HG03039 (cell line): ENCODE data around the gene SCG2.

ENCODE experiments used
- ATAC-seq: cut with Tn5 transposase; IDR thresholded peaks from one replicate; pipeline ENCODE4 v1.9.1; 2021; ENCODE audit warnings: mild to moderate bottlenecking, moderate library complexity; ENCODE audit not compliant: unreplicated experiment

The SCG2 gene

GRCh38 chr2:223582001-223582400 lies 20.2 kb downstream of the SCG2 start:
- no peak for ATAC-seq

GRCh38 chr2:223580951-223581350 lies 21.2 kb downstream of the SCG2 start:
- ATAC-seq = no peak

GRCh38 chr2:223578846-223579245 lies 23.3 kb downstream of the SCG2 start:
- ATAC-seq = no peak

- no peak for ATAC-seq
Observed at GRCh38 chr2:223576873-223577272, 25.3 kb downstream of the SCG2 start.

GRCh38 chr2:223570784-223571183 lies 31.4 kb downstream of the SCG2 start:
- ATAC-seq = no peak

- ATAC-seq = no peak
Observed at GRCh38 chr2:223566396-223566795, 35.8 kb downstream of the SCG2 start.

GRCh38 chr2:223563462-223563861 lies 38.7 kb downstream of the SCG2 start:
- no peak for ATAC-seq

- no peak for ATAC-seq
Observed at GRCh38 chr2:223562078-223562477, 40.1 kb downstream of the SCG2 start.

- no peak for ATAC-seq
Observed at GRCh38 chr2:223560749-223561435, 41.3 kb downstream of the SCG2 start.

GRCh38 chr2:223558970-223559369 lies 43.2 kb downstream of the SCG2 start:
- ATAC-seq = no peak

- ATAC-seq = no peak
Observed at GRCh38 chr2:223554923-223555322, 47.2 kb downstream of the SCG2 start.

- ATAC-seq = no peak
Observed at GRCh38 chr2:223549215-223549614, 52.9 kb downstream of the SCG2 start.

GRCh38 chr2:223548194-223548593 lies 54.0 kb downstream of the SCG2 start:
- ATAC-seq = no peak
